HG02884 (cell line): Measurements from ENCODE around the gene OLIG1.

Source experiments
- ATAC-seq: cut with Tn5 transposase; IDR thresholded peaks from one replicate; pipeline ENCODE4 v1.9.1; 2021; ENCODE audit warnings: mild to moderate bottlenecking, moderate library complexity; ENCODE audit not compliant: unreplicated experiment

OLIG1 gene

DNA sequence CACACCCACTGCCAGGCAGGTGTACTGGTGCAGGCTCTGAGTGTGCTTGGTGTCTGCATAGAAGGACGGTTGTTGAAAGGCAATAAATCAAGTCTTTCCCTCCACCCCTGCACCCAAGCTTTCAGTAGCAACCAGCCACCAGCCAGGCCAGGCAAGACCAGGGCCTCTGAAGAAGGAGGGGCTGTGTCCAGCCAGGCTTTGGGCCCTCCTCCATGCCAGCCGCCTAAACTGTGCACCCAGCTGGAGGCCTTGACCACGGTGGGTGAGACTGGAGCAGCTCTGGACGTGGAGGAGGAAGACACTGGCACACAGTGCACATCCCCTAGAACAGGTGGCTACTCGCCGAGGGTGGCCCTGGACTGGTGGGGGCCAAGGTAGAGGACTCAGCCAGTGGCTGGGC, 39.3 kb upstream of the OLIG1 start:
- no peak for ATAC-seq

DNA sequence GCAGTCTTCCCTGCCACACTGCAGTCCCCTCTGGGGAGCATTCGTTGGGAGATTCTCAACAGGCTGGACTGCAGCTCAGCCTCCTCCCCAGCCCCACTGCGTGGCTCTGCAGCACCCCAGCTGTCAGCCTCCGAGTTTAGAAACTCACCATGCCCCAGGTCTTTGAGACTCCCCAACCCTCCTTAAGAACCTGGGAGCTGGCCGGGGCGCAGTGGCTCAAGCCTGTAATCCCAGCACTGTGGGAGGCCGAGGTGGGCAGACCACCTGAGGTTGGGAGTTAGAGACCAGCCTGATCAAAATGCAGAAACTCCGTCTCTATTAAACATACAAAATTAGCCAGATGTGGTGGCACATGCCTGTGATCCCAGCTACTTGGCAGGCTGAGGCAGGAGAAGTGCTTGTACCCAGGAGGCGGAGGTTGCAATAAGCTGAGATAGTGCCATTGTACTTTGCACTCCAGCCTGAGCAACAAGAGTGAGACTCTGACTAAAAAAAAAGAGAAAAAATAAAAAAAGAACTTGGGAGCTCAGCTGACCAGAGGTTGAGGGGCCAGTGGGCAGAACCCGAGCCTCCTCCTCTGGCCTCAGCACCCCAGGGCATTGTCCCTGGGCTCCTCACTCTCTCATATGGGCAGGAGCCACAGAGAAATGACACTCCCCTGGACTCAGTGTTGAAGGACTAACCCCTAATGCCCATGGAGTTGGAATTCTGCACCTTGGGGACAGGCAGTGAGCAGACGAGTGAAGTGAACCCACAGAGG, 38.6 kb upstream of the OLIG1 start:
- no peak for ATAC-seq

DNA sequence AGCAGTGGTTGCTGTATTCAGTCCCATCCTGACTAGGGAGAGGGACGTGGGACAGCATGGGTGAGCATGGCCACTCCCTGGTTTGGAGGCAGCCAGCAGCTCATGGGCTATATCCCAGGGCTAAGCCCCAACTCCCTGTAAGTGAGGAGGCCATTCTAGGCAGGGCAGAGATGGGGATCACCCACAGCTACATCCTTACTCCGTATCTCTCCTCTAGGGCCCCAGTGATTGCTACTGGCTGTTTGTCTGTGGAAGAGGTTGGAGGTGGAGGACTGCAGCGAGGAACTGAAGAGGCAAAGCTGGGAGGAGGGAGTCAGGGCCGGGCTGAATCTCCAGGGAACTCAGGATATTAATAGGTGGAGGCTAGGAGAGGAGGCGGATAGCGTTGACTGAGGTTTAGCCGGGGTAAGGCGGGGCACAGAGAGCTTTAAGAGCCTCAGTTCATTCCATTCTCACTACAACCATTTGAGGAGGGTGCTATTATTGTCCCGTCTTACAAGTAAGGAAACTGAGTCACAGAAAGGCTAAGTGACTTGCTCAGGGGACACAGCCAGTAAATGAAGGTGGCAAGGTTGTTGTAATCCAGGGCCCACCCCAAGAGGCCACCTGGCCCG, 37.4 kb upstream of the OLIG1 start:
- no peak for ATAC-seq

DNA sequence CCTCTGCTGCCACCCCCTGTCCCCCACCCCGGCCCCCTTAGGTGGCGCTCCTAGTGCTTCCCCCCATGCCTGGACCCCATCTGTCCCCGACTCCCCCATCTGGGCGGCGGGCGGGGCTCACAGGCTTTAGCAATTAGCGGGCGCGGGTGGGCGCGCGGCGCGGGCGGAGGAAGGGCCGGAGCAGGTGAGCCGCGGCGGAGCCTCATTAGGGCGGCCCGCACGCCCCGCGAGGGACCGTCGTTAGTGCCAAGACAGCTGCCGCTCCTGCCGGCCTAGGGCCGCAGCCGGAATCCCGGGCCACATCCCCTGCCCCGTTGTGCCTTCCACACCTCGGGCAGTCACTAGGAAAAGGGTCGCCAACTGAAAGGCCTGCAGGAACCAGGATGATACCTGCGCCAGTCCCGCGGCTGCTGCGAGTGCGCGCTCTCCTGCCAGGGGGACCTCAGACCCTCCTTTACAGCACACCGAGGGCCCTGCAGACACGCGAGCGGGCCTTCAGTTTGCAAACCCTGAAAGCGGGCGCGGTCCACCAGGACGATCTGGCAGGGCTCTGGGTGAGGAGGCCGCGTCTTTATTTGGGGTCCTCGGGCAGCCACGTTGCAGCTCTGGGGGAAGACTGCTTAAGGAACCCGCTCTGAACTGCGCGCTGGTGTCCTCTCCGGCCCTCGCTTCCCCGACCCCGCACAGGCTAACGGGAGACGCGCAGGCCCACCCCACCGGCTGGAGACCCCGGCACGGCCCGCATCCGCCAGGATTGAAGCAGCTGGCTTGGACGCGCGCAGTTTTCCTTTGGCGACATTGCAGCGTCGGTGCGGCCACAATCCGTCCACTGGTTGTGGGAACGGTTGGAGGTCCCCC, 36.6 kb upstream of the OLIG1 start:
- no peak for ATAC-seq

DNA sequence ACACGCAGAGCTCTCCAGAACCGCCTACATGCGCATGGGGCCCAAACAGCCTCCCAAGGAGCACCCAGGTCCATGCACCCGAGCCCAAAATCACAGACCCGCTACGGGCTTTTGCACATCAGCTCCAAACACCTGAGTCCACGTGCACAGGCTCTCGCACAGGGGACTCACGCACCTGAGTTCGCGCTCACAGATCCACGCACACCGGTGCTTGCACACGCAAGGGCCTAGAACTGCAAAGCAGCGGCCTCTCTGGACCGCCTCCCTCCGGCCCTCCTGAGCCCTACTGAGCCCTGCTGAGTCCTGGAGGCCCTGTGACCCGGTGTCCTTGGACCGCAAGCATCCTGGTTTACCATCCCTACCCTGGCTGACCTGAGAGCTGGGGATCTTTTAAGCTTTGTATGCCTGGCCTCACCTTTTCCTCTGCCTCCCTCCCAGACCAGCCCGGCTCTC, 36.0 kb upstream of the OLIG1 start:
- no peak for ATAC-seq

DNA sequence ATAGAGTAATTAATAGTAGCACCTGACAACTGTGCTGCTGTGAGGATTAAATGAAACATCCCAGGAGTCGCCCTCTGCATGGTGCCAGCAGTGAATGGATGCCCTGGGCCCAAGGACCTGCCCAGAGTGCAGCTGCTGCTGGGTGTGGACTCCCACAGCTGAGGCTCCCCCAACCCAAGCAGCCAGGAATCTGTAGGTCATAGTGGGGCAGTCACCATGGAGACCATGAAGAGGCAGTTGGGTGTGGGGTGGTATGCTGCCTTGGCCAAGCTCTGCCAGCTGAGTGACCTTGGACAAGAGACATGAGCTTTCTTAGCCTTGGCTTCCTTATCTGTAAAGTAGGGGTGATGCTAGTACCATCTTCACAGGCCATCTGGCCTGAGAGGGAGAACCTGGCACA, 34.8 kb upstream of the OLIG1 start:
- no peak for ATAC-seq

DNA sequence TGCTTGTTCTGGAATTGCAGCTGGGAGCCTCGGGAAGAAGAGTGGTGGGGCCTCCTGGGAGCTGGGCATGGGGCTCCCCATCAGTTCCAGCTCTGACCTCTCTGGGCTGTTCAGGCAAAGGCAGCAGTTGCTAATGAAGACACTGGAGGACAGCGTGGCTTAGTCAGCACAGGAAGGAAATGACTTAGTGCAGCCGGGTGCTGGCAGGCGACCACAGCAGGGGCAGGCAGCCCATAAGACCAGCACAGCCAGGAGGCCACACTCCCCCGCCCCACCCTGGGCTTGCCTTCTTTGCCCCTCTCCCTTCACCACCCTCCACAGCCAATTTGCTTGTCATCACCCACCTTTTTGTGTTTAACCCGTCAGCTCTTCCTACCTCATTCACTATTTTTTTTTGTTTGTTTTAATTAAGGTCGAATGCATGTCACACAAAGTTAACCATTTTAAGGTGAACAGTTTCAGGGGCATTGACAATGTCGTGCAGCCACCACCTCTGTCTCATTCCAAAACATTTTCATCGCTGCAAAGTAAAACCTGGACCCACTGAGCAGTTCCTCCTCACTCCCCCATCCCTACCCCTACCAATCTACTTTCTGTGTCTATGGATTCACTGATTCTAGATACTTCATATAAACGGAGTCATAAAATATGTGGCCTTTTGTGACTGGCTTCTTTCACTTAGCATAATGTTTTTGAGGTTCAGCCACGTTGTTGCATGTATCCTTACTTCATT, 33.3 kb upstream of the OLIG1 start:
- no peak for ATAC-seq

DNA sequence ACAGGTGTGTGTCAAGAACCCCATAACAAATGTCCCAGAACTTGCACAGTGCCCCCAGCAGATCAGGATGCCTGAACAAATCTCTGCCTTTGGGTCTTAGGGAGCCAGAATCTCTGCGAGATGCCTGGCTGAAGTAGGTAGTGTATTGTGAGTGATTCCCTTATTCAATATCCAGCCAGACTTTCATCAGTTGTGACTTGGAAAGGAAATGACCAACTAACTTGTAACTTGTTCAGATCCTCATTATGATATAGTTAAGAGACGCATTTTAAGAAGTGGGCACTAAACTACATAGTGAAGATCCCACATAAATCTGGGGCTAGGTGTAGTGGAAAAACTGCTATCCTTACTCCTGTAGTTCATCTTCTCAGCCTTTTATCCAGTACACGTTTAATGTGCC, 32.4 kb upstream of the OLIG1 start:
- ATAC-seq = no peak

DNA sequence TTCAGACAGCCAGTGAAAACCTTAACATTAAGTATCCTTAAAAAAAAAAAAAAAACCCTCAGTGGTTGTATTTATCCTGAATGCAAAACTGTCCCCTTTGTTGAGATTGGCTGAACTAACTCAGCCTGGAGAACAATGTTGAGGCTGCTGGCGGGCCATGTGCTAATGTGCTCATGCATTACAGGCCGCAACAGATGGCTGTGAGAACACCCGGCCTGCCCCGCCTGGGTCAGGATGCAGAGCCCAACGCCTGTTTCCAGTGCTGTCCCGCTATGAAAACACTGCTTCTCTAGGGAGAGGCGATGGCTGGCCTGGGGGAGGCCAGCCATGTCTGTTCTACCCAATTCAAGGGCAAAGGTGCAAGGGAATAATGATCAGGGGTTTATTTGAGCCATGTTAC, 30.4 kb upstream of the OLIG1 start:
- ATAC-seq = no peak

DNA sequence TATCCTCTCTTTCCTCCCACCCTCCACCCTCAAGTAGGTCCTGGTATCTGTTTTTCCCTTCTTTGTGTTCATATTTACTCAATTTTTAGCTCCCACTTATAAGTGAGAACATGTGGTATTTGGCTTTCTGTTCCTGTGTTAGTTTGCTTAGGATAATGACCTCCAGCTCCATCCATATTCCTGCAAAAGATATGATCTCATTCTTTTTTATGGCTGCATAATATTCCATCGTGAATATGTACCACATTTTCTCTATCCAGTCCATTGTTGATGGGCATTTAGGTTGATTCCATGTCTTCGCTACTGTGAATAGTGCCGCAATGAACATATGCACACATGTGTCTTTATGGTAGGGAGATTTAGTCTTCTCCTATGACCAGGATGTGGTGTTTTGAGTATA, 29.7 kb upstream of the OLIG1 start:
- no peak for ATAC-seq

DNA sequence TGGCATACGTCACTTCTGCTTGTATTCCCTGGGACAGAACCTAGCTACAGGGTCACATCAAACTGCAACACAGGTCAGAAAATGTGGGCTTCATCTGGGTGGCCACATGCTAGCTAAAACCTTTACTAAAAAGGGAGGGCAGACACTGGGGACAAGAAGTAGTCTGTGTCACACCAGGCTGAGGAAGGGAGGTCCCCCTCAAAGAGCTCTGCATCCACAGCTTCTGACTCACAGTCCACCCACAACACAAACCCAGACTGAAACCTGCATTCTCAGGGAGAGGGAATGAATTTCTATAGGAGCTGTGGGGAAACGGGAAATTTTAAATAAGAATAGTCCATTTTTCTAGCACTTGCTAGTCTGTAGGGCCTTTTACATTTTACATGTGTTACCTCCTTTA, 28.0 kb upstream of the OLIG1 start:
- ATAC-seq = no peak

DNA sequence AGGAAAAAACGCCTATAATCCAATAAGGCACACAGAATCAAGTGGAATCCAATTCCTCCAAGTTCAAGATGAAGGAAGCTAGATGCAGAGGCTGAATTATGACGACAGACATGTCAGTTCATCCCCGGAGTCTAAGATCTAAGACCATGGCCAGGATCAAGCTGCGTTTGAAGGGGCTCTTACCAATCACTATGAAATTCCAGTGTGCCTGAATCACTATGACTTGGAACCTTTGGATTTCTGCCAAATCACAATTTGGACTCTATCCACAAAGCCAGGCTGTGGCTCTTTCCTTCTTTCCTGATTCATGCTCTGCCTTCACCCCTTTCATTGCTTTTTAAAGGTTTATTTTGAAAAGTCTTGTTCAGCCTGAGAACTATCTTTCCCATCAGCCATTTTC, 27.1 kb upstream of the OLIG1 start:
- no peak for ATAC-seq

DNA sequence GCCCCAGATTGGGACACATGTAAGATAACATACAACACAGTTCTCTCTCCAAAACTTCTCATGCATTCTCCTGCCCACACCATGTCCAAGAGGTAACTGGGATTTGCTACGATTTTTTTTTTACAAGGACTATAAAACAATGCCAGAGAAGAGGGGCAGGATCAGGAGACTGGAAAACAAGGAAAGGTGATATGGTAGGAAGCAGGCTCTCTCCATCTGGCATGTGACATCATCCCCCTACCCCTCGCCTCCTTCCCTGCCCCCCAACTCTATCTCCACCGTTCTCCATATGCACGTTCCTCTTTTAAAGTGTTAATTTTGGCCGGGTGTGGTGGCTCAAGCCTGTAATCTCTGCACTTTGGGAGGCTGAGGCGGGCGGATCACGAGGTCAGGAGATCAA, 23.5 kb upstream of the OLIG1 start:
- ATAC-seq = no peak

DNA sequence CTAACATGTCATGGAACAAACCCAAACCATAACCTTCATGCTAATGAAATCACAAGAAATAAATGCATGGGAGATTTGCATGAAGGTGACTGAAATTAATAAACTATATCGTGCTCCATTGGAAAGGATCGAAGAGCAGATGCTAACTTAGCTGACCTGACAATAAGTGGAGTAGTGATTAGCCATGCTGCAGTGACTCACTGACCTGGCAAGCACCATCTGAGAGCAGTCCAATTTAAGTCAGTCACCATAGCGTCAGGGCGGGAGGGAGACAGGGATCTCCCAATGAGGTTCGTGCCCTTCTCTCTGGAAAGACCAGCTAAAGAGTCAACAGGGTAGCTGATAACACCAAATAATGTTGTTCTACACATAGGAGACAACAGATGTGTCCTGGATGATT, 22.7 kb upstream of the OLIG1 start:
- ATAC-seq = no peak

DNA sequence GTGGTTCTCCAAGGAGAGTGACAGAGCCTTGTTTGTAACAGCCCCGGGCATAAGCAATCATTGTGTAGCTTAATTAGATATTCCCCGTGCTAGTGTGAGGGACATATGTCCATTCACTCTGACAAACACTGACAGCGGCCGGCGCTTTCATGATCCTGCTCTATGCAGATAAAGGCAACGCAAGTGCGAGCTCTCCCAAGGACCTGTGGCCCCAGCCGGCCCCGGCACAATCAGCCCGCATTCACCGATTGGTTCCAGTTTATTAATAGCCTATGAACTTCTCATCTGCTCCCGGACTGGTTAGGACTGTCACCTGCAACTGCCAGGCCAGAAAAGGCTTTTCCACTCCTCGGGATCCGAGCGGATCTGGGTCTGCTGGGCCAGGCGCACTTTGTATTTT, 18.0 kb upstream of the OLIG1 start:
- ATAC-seq = no peak

DNA sequence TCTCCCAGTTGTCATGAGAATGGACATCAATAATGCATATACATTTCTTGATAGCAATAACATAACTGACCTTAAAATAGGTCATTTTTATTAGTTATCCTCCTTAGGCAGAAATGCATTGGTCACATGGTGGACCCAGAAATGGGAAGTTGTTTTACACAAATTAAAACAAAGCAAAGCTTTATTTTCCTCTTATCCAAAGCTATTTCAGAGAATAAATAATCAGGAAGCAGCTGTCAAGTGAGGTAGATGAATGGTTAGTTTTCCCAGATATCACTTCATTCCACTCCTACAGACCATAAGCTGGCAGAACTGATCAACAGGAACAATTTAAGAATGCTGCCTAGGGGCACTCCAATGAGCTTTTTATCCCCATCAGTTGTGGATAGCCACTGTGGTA, 16.0 kb upstream of the OLIG1 start:
- no peak for ATAC-seq

DNA sequence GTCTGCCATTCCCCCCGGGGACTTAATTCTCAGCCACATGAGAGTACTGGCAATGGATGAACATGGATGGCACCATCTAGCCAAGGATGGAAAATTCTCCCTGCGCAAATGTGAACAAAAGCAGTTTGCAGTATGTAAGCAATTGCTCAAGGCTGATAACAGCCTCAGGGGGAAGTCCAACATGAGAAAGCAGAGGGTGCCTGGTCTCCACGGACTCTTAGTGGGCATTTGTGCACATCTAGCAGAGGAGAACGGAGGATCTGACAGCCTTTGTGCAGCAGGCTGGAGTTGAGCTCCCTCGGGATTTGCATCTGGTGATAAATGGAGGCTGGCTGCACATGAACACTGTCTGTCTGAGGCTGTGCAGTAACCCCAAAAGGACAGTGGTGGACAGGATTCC, 13.9 kb upstream of the OLIG1 start:
- no peak for ATAC-seq

DNA sequence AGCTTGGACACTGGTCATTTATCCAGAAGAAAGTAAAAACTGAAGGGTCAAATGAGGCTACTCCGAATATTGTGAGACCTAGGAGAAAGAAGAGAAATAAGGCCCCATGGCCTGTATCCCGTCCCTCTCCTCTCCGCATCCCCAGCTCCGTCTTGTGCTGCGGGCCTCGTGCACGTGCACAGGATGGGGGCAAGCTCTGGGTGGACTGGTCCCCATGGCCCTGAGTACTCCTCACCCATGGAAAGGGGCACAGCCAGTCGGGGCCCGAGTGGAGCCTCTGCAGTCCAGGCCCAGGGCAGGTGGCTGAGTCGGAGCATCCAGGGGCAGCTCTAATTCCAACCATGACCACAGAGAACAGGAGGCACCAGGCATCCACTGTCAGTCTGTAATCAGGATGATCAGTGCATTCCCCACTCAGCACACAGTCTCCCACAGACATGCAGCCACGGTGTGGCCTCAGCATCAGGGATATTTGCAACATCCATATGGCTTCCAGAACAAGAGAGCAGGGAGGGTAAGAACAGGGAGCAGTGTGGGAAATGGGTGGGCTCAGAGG, 12.5 kb upstream of the OLIG1 start:
- no peak for ATAC-seq

DNA sequence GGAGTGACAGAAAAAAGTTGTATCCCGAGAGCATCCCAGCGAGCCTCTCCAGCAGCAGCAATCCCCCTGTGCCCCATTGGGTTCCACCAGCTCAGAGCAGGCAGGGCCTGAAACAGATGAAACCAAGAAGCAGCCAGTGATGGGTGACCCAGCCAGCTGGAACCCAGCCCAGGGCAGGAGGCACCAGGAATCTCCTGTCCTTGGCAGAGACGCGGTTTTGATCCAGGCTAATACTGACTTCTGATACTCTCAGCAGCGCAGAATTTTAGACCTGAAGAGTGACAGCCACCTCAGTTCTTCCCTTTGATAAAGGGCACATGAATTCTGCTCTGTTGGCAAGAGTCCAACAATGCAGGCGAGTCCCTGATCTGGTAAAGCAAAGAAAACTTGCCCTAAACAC, 11.4 kb upstream of the OLIG1 start:
- ATAC-seq = no peak

DNA sequence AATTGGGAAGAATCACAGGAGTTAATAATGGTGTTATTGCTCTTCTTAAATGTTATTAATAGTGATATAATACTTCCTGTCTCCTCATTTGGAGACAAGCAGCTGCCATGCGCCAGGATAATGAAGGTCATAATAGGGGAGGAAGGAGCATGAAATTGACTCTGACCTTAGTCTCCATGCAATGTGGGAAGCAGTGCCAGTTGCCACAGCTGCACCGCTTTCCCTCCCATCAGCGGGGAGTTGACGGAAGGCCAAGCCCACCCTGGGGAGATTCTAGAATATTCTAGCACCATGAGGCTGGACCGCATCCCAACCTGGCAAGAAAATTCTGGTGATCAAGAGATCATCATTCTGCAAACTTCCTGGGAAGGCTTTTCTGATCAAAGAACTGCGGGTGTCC, 11.0 kb upstream of the OLIG1 start:
- no peak for ATAC-seq

DNA sequence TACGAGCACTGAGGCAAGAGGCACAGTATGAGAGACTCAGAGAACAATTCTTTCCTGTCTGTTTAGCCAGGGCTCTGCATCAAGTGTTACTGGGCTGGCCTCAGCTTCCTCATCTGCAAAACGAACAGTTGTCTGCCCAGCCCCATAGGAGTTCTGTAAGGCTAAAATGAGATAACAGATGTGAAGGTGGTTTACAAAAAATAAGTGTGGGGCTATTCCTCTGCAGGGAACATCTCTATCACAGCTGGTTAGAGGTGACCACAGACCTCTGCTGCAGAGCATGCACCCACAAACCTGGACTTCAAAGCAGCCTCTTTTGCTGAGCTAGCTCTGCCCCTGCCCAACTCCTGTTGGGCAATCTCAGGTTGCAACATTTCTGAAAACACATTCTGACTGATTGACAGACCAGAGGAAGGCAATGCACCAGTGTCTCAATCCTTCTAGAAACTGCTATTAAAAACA, 10.5 kb upstream of the OLIG1 start:
- ATAC-seq = no peak
